AG09319 (cell line): ENCODE measurements around the gene HIRA.

ENCODE experiments used
- DNase-seq: peaks from one replicate; pipeline ENCODE4 v3.0.0-alpha.2; 2010; ENCODE audit warnings: low read depth; ENCODE audit errors: extremely low read depth
- TF ChIP-seq, protein P1 (sequence below): IDR thresholded peaks from 2 replicates; pipeline ENCODE4 v1.5.1; 2011; ENCODE audit warnings: low read depth, mild to moderate bottlenecking, inconsistent platforms, low read length, moderate library complexity

HIRA gene

DNA sequence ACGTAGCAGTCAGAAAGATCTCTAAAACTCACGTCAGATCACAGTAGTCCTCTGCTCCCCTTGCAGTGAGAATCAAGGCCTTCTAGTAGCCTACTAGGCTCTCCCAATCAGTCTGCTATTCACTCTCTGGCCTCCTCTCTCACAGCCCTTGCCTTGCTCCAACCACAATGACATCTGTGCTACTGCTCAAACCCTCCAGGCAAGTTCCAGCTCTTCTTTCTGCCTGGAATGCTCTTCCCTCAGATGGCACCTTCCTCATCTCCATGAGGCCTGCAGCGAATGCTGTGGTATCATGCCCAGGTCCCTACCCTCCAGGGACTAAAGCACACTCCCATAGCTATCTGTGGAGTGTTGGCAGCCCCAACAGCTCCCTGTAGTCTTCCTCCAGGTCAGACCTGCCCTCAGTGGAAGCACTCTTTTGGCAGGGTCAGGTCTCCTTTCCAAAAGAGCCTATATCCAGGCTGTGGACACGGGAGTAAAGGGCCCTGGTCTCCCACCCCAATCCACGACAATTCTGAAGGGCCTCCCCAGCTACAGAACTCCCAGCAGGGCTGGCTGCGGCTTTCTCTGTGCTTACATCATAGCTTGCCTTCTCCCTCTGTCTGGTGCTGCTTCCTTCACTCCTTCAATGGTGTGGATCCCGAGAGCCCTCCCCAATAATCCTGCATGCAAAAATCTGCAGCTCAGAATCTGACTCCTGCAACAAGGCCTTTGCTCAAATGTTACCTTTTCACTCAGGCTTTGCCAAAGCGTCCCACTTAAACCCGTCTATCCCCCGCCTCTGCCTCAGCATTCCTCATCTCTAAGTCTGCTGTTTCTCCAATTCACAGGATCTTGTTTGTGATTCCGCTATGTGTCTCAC is 8.9 kb downstream of the HIRA start:
- TF ChIP-seq, protein P1, sequence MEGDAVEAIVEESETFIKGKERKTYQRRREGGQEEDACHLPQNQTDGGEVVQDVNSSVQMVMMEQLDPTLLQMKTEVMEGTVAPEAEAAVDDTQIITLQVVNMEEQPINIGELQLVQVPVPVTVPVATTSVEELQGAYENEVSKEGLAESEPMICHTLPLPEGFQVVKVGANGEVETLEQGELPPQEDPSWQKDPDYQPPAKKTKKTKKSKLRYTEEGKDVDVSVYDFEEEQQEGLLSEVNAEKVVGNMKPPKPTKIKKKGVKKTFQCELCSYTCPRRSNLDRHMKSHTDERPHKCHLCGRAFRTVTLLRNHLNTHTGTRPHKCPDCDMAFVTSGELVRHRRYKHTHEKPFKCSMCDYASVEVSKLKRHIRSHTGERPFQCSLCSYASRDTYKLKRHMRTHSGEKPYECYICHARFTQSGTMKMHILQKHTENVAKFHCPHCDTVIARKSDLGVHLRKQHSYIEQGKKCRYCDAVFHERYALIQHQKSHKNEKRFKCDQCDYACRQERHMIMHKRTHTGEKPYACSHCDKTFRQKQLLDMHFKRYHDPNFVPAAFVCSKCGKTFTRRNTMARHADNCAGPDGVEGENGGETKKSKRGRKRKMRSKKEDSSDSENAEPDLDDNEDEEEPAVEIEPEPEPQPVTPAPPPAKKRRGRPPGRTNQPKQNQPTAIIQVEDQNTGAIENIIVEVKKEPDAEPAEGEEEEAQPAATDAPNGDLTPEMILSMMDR: no peak
- DNase-seq: no peak

DNA sequence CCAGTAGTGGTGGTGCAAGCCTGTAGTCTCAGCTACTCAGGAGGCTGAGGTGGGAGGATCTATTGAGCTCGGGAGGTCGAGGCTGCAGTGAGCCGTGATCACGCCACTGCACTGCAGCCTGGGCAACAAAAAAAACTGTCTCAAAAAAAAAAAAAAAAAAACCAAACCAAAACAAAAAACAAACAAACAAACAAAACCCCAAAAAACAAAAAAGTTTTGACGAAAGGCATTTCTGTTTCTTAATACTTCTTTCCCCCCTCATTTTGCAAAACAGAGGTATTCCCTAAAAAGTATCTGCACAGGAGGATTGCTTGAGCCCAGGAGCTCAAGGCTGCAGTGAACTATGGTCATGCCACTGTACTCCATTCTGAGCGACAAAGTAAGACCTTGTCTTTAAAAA is 11.2 kb downstream of the HIRA start:
- no peak for DNase-seq
- TF ChIP-seq, protein P1: no peak

DNA sequence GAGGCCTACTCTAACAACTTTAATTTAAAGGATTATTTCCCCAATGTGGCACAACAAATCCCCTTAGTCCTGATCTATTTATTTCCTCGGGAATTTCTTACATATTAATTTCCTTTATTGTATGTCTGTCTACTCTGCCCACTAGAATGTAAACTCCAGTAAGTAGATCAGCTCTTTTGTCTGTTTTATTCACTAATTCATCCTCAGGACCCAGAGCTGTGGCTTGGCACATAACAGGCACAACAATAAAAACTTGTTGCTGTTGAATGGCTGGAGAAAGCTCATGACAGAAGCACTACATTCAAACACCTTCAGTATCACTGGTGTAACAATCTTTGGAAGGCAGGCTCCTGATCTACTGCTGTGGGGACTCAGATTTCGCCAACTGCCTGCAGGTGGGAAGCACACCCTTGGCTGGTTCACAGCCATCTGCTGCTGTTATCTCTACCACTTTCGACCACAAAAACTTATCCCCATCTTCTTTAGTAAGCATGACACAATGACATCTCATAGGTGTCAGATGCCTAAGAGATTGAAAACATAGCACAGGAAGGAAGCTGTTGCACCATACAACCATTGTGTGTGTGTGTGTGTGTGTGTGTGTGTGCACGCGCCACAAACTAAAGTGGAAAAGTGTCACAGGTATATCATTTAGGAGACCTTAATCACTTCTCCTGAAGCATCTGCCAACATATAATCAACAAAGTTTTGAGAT is 11.9 kb downstream of the HIRA start:
- TF ChIP-seq, protein P1: no peak

DNA sequence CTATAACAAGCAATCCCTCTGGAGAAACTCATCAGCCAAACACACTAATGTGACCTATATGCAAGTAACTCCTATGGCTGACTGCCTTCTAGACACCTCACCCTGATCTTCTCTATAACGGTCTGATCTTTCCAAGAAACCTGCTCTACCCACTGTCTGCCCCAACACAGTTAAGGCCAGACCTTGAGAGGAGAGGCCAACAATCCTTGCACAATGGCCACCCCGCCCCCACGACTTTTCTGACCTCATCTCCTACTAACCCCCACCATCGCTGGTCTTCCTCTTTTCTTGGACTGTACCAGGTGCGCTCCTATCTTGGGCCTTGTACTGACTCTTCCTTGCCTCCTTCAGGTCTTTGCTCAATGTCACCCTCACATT is 12.5 kb downstream of the HIRA start:
- no peak for DNase-seq
- TF ChIP-seq, protein P1: no peak

More for the DNA sequence above, 11.9 kb downstream of the HIRA start:
- no peak for DNase-seq

DNA sequence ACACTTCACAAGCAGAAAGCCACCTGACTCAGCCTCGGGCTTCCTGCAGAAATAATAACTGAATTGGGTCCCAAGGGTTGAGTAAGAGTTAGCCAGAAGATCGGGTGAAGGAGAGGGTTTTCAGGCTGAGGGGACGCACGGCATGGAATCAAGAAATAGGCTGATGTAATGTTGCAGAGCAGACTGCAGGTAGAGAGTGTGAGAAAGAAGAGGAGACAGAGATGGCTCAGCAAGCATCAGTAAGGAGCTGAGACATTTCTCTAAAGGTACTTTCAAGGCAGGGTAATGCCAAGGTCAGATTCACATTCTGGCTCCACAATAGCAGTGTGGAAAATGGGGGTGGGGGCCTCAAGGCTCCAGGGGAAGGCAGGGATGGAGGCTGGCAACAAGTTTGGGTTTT is 18.6 kb downstream of the HIRA start:
- no peak for DNase-seq
- TF ChIP-seq, protein P1: no peak

DNA sequence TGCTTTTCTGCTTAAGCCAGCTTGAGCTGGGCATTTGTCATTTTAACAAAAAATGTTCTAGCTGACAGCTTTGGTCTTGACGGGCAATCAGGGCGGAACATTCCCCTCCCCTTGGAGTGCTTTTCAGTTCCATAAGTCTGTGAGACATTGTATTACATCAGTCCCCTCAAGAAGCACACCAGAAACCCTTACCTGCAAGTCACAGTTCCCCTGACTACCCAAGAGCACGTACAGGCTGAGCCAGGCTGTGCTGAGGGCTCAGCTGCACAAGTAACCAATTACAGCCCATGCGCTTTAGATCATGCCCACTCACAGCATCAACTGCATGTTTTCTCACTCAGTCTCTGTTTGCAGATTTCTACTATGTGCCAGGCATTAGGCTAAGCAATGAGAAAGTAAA is 19.1 kb downstream of the HIRA start:
- DNase-seq: no peak
- TF ChIP-seq, protein P1: no peak

DNA sequence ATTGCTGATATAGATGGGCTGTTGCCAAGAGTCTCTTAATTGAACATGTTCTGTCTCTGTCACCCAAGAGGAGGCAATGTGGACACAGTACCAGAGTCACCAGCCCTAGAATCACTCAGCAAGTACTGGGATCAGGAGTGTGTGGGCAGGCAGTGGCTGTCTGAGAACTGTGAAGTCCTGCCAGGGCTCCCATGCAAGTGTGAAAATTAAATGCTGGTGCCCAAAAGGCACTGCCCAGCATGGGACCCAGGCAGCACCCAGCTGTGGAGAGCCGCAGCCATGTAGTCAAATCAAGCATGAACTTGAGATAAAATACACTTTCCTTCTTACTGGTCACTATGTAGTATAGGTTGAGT is 19.9 kb downstream of the HIRA start:
- TF ChIP-seq, protein P1: no peak
- no peak for DNase-seq
